H1 (cell line): Measurements from ENCODE around the gene GRID1. TPM values are rescaled to one million over a fixed set of nuclear protein-coding genes. Genes with fewer than 3 reads are reported as not detected.

Experiments used
- EGR1 ChIP-seq: IDR thresholded peaks from 2 replicates; pipeline ENCODE4 v1.6.1; 2011; ENCODE audit warnings: low read depth, low read length, borderline replicate concordance
- SIX5 ChIP-seq: IDR thresholded peaks from 2 replicates; pipeline ENCODE4 v1.6.1; 2011; ENCODE audit warnings: mild to moderate bottlenecking, low read depth, low read length
- polyA plus RNA-seq, 7 experiments: library from polyadenylated mRNA; depleted of rRNA in 3 of 7; stranded (reverse) in 5 of 7; unstranded in 2 of 7; fragments of >200 nt in 5 of 7; fragments of 200-250 nt in 2 of 7; gene quantifications; 1 replicate in 5 of 7; 2 replicates in 1 of 7; 4 replicates in 1 of 7; pipeline versions ENCODE4 v1.2.1 to v1.2.3, GENCODE V29; 2011 to 2013; ENCODE audit warnings: missing spikeins in 2 of 7, mixed read lengths in 2 of 7
- total RNA-seq: library from RNA; stranded (reverse); fragmentation: NEBNext Ultra II Directional; extraction: Animal tissue kit (Norgen Biotek cat#: 25700); gene quantifications from 2 replicates; pipeline ENCODE4 v1.2.1, GENCODE V29; 2021

The GRID1 gene
- total and polyA plus RNA-seq, 2 of the 8 experiments (the other 6 are each of a cell fraction or from before 2014, with no cell fraction given): 0.22 to 0.30 TPM

- TF ChIP-seq EGR1 (no peak), SIX5 (no peak)
Observed at GRCh38 chr10:86221442-86222335, 144.9 kb downstream of the GRID1 start (continued).
